Embryonic facial prominence (tissue), 1 donor: ENCODE measurements around the gene PATJ.
"Not testable (repeated sequence)": the region's sequence is repeated elsewhere in the genome, so short reads cannot be mapped to it uniquely, and the experiment has no call there.

Source experiments
- DNase-seq: peaks from one replicate; pipeline ENCODE4 v3.0.0-alpha.2; 2016; ENCODE audit errors: extremely low spot score

PATJ gene

DNA sequence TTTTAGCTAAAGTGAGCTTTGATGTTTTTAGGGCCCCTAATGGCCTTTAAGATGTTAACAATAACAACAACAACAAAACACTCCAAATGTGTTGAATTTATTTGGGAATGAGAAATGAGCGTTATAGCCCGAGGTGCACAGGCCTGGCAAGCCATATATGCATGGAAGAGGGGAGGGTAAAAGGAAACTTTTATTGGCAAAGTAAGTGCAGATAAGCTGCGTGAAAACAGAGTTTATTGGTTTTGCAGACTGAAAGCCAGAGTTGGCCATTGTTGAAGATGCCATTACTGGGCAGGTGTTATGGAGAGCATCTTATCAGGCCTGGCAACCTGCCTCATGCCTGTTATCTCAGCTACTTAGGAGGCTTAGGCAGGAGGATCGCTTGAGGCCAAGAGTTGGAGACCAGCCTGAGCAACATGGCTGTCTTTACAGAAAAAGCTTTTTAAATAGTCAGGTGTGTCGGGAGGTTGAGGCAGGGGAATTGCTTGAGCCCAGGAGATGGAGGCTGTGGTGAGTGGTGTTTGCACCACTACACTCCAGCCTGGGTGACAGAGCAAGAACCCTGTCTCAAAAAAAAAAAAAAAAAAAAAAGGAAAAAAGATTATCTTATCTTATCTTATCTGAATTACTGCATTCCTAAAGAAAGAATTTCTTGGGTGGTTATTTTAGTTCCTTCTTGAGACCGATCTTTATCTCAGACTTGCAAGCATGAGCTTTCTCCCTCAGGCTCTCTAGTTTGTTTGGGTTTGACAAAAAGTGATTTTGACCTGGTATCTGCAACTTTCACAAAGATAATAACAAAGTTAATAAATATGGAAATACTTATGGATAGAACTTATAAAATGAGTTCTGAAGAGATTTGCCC is 1.7 kb downstream of the PATJ start:
- no peak for DNase-seq

DNA sequence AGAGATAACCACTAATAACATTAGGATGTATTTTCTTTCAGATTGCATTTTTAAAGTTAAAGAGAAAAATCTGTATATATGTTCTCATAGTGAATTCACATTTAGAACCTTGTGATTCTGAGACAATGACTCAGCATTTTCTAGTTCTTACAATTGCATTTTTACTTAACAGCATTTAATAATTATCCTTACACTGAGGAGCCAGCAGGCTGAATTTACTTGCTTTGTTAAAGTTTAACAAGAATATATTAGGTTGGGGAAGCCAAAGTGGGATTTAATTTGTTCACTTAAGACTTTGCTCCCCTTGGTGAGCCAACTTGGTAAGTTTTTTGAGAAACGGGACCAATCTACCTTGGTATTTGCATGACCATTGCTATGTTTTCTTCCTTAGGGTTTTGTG is 4.5 kb downstream of the PATJ start:
- DNase-seq: no peak

DNA sequence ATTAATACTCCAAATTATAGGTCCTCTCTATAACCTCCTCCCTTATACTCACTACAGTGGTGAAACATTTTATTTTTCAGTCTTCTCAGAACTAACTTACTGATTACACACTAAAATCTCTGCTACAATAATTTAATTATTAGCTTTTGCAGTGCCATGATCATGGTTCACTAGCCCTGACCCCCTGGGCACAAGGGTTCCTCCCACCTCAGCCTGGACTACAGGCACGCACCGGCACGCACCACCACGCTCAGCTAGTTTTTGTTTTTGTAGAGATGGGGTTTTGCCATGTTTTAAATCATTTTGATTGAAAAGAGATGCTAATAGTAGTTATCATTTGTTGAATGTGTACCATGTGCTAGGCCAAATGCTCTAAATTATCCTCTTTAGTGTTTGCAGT is 6.3 kb downstream of the PATJ start:
- no peak for DNase-seq

- DNase-seq: no peak
Observed at GRCh38 chr1:61749574-61749973, 7.3 kb downstream of the PATJ start.

GRCh38 chr1:61752921-61753389 is 10.7 kb downstream of the PATJ start:
- DNase-seq: no peak

DNA sequence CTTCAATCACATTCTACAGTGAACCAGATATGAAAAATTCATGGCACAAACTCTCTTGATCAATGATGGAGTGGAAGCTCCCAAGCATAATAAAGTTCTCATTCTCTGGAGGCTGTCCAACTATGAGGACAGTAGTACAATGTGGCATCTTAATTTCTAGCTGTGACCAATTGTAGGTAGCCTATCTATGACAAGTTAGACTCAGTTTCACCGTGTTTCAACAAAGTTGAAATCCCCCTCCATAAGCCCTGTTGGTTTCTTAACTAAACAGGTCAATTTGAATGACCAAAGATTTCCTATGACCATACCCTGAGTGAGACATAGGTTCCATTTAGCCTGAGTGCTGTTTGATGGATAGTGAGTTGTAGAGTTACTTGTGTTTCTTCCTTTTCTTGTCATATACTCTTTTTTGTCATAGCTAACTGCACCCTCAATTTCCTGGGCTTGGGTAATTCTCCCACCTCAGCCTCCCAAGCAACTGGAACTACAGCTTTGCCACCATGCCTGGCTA is 11.8 kb downstream of the PATJ start:
- DNase-seq: no peak

DNA sequence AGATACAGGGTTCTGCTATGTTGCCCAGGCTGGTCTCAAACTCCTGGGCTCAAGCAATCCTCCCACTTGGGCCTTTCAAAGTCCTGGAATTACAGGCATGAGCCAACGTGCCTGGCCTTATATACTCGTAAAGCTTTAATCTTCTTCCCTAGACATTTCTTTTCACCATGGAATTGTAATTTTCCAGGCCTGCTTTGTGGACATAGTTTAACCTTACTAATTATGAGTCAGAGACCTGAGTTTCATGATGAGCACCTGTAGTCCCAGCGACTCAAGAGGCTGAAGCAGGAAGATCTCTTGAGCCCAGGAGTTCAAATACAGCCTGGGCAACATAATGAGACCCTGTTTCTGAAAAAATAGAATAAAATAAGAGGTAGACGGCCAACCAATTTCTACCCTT is 12.3 kb downstream of the PATJ start:
- DNase-seq: no peak

DNA sequence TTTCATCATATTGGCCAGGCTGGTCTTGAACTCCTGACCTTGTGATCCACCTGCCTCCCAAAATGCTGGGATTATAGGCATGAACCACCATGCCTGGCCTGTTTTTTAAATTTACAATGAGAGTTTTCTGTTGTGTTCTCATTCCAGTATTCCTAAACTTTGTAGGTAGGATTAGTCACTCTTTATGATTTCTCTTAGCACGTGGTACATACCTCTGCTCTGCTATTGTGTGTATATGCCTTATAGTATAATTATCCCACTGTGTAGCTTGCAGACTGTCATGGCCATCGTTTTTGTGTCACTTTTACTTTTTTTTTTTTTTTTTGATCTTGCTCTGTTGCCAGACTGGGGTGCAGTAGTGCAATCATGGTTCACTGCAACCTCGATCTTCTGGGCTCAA is 14.5 kb downstream of the PATJ start:
- DNase-seq: no peak

DNA sequence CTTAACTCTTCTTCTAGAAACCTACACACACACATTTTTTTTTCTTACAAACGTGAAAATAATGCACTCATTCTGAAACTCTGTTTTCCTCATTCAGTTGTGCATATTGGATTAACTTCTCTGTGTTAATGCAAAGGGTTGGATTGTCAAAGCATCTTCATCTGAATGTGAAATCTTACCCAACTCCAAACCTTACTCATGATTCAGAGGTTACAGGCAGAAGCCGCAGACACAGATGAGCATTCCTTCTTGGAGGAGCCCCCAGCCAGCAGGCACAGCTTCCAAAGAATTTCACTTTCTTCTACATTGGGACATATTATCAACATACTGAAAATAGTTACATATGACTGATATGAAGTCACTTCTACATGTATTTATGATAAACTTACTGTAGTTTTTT is 15.7 kb downstream of the PATJ start:
- DNase-seq: no peak

- DNase-seq: no peak
Observed at GRCh38 chr1:61770131-61770530, 27.9 kb downstream of the PATJ start.

- DNase-seq: no peak
Observed at GRCh38 chr1:61776091-61776490, 33.8 kb downstream of the PATJ start.

DNA sequence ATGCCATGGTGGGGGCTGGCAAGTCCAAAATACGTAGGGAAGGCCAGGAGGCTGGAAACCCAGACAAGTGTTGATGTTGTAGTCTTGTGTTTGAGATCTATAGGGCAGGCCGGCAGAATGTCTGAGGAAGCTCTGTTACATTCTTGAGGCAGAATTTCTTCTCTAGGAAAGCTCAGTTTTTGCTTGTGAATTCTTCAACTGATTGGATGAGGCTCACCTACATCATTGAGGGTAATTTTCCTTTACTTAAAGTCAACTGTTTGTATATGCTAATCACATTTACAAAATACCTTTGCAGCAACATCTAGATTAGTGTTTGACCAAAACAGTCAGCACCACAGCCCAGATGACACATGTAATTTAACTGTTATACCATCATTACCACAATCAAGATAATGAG is 37.0 kb downstream of the PATJ start:
- no peak for DNase-seq

DNA sequence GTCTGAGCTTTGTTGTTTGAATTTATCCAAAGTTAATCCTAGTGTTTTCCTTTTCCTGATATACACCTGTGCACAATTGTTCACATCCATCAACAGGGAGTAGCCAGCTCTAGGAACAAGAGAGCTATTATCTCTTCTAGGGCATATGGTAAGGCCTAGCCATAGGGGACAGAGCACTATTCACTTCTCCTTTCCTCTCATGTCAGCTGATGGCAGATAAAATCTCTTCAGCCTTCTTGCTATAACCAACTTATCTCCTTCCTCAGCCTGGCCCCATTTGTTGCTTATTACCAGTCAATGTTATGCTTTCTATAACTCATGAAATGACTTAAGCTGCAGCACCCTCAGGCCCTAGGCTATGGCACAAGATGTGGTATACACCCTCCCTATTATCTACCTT is 38.9 kb downstream of the PATJ start:
- no peak for DNase-seq

DNA sequence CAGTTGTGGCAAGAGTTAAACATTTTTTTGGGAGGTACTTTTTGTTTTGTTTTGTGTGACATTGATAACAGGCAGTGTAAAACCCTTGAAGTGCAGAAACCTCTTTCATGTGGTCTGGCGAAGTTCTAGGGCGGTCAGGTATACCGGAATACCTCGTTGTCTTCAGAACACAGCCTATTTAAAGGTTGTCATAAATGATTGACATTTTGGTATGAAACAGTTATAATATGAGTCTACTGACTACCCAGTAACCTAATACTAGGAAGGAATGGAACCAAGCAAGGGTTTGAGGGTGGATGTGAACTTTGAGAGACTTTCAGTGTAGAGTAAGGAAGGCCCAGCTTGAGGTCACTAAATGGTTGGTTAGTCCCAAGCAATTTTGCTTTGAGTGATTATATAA is 40.5 kb downstream of the PATJ start:
- DNase-seq: no peak

DNA sequence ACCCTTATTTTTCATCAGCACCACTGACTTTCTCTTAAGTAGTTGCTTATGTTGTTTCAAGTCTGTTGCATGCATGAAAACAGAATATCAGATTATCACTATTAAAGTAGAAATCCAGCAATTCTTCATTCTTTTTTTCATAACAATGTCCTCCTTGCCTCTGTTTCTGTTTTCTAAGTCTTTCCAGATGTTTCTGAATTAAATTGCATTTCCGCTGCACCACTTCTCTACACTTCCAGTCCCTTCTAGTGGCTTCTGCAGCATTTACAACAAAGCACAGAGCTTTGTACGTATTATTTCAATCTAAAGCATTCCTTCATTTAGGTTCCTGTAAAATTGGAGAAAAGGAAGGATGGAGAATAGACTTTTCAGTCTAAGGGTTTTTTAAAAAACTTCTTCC is 42.4 kb downstream of the PATJ start:
- no peak for DNase-seq

GRCh38 chr1:61790837-61791236 is 48.6 kb downstream of the PATJ start:
- DNase-seq: no peak

GRCh38 chr1:61797045-61797755 is 54.9 kb downstream of the PATJ start:
- DNase-seq: no peak

DNA sequence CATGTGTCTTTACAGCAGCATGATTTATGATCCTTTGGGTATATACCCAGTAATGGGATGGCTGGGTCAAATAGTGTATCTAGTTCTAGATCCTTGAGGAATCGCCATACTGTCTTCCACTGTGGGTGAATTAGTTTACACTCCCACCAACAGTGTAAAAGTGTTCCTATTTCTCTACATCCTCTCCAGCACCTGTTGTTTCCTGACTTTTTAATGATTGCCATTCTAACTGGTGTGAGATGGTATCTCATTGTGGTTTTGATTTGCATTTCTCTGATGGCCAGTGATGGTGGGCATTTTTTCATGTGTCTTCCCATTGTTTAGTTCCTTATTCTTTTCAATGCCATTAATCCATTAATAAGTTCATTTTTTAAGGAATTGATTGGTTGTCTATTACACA is 58.8 kb downstream of the PATJ start:
- not testable (repeated sequence) for DNase-seq

DNA sequence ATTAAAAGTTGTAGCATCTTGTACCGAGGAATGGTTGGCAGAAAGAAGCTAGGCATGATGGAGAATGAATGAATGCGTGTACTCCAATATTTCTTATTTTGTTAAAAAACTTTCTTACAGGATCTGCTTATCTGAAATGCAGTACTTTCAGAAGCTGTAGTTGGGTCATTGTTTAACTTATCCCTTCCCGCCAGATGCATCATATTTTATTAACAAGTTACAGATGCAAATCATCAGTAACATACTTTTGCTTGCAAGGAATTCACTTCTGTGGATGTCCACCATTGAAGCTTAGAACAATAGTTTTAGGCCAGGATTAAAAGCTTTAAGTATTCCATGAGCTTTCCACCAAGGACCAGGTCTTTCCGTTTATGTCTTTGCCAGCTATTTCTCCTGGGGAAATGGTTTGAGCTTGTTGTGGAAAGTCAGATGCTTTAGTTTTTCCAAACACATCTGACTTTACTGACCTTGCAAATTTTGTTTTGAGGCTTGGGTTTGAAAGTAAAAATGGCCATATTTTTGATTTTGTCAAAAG is 65.4 kb downstream of the PATJ start:
- DNase-seq: no peak

GRCh38 chr1:61808321-61808720 is 66.0 kb downstream of the PATJ start:
- DNase-seq: no peak

GRCh38 chr1:61808968-61809367 is 66.7 kb downstream of the PATJ start:
- DNase-seq: no peak

GRCh38 chr1:61812916-61813315 is 70.6 kb downstream of the PATJ start:
- DNase-seq: no peak

- no peak for DNase-seq
Observed at GRCh38 chr1:61816191-61816590, 73.9 kb downstream of the PATJ start.
